ENCODE results near the gene XPR1.

GRCh38 chr1:180805316-180805715 is 173.5 kb downstream of the XPR1 start:
- TF ChIP-seq, protein P1, sequence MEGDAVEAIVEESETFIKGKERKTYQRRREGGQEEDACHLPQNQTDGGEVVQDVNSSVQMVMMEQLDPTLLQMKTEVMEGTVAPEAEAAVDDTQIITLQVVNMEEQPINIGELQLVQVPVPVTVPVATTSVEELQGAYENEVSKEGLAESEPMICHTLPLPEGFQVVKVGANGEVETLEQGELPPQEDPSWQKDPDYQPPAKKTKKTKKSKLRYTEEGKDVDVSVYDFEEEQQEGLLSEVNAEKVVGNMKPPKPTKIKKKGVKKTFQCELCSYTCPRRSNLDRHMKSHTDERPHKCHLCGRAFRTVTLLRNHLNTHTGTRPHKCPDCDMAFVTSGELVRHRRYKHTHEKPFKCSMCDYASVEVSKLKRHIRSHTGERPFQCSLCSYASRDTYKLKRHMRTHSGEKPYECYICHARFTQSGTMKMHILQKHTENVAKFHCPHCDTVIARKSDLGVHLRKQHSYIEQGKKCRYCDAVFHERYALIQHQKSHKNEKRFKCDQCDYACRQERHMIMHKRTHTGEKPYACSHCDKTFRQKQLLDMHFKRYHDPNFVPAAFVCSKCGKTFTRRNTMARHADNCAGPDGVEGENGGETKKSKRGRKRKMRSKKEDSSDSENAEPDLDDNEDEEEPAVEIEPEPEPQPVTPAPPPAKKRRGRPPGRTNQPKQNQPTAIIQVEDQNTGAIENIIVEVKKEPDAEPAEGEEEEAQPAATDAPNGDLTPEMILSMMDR (IDR thresholded peaks at IDR 0.05), result no peak
- TF ChIP-seq EP300 (IDR thresholded peaks at IDR 0.05) (no peak), POLR2AphosphoS5 (IDR thresholded peaks at IDR 0.05) (no peak), POLR2A (IDR thresholded peaks at IDR 0.05) (no peak)
